ACC112 (cell line): ENCODE data around the gene TEKT5.

Source experiments
- H2AFZ ChIP-seq: fragments of 200-600 bp; sonication (generic); one replicate; pipeline ENCODE4 v1.6.0; 2017; ENCODE audit warnings: antibody characterized with exemption, low read length; ENCODE audit not compliant: unreplicated experiment
- H3K27ac ChIP-seq: fragments of 200-600 bp; sonication (generic); 2 replicates; pipeline ENCODE4 v1.5.1; 2014; ENCODE audit warnings: low read depth, mild to moderate bottlenecking, antibody characterized with exemption, low read length, moderate library complexity
- H3K27me3 ChIP-seq: fragments of 200-600 bp; sonication (generic); 2 replicates; pipeline ENCODE4 v1.6.1; 2014; ENCODE audit warnings: mild to moderate bottlenecking, antibody characterized with exemption, low read length, moderate library complexity, mixed read lengths; ENCODE audit not compliant: insufficient read depth
- H3K36me3 ChIP-seq: fragments of 200-600 bp; sonication (generic); 2 replicates; pipeline ENCODE4 v1.6.1; 2016; ENCODE audit warnings: mild to moderate bottlenecking, antibody characterized with exemption, low read length, moderate library complexity, mixed read lengths; ENCODE audit not compliant: insufficient read depth
- H3K4me1 ChIP-seq: fragments of 200-600 bp; sonication (generic); one replicate; pipeline ENCODE4 v1.6.1; 2016; ENCODE audit warnings: low read length, mixed read lengths; ENCODE audit not compliant: insufficient read depth, unreplicated experiment, control insufficient read depth
- H3K4me3 ChIP-seq: fragments of 200-600 bp; sonication (generic); 2 replicates; pipeline ENCODE4 v1.5.1; 2014; ENCODE audit warnings: mild to moderate bottlenecking, low read depth, low read length
- H3K79me2 ChIP-seq: fragments of 200-600 bp; sonication (generic); one replicate; pipeline ENCODE4 v1.6.0; 2016; ENCODE audit warnings: low read length; ENCODE audit not compliant: control insufficient read depth, unreplicated experiment, insufficient read depth

Gene TEKT5

GRCh38 chr16:10592611-10593010 lies 102.1 kb downstream of the TEKT5 start:
- H3K4me1 ChIP-seq: no peaks in the 10 kb centered on the region
- H3K27me3 ChIP-seq: peaks cover 31% of the 10 kb centered on the region
- no peak overlapping the region for H3K4me3 ChIP-seq
- H3K27ac ChIP-seq: no peak overlapping the region
- no peaks in the 10 kb centered on the region for H3K36me3 ChIP-seq
- no peaks in the 10 kb centered on the region for H3K79me2 ChIP-seq
- H2AFZ ChIP-seq: no peak overlapping the region

GRCh38 chr16:10590342-10590741 lies 104.4 kb downstream of the TEKT5 start:
- no peak overlapping the region for H3K27ac ChIP-seq

DNA sequence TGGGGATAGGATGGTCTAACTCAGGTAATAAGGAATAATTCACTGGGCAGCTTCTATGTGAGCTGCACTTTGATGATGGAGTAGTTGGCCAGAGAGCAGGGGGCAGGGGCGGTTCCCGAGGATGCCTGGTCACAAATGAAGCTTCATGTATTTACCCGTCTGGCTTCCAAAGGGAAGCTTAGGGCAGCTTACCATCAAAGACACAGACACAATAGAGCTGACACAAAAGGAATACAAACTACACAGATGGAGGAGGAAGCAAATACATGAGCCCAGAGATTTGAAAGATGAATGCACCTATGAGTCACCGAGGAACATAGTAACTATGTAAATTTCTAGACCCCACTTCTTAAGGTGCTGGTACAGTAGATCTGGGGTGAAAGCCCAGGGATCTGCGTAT lies 105.6 kb downstream of the TEKT5 start:
- no peaks in the 10 kb centered on the region for H3K79me2 ChIP-seq
- no peaks in the 10 kb centered on the region for H3K36me3 ChIP-seq
- H3K27ac ChIP-seq: no peak overlapping the region
- peaks cover 12% of the 10 kb centered on the region for H3K4me1 ChIP-seq
- peaks cover 16% of the 10 kb centered on the region for H3K27me3 ChIP-seq
- H2AFZ ChIP-seq: no peak overlapping the region
- H3K4me3 ChIP-seq: no peak overlapping the region

More at GRCh38 chr16:10590342-10590741, 104.4 kb downstream of the TEKT5 start:
- no peak overlapping the region for H2AFZ ChIP-seq
- no peaks in the 10 kb centered on the region for H3K79me2 ChIP-seq
- H3K4me3 ChIP-seq: no peak overlapping the region
- H3K36me3 ChIP-seq: no peaks in the 10 kb centered on the region
- H3K4me1 ChIP-seq: peaks cover 2% of the 10 kb centered on the region
- H3K27me3 ChIP-seq: peaks cover 16% of the 10 kb centered on the region

DNA sequence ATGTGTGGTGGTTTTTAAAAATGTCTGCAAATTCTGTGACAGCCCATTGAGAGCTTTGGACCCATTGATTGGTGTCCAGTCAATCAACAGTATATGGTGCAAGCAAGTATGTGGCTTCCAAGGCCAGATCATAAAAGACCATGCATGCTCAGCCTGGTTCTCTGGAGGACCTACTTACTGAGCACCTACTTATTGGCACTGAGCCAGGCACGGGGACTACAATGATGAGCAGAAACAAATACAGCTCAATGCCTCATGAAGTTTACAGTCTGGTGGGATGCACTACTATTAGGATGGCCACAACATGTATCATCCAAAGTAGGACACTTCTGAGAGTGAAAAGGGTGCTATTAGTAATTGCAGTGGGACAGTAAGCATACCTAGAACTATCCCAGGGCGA lies 107.1 kb downstream of the TEKT5 start:
- H3K4me3 ChIP-seq: no peak overlapping the region
- no peaks in the 10 kb centered on the region for H3K79me2 ChIP-seq
- no peak overlapping the region for H3K27ac ChIP-seq
- peaks cover 12% of the 10 kb centered on the region for H3K4me1 ChIP-seq
- H2AFZ ChIP-seq: no peak overlapping the region
- no peaks in the 10 kb centered on the region for H3K36me3 ChIP-seq
- peaks cover 16% of the 10 kb centered on the region for H3K27me3 ChIP-seq

GRCh38 chr16:10584981-10585438 lies 109.7 kb downstream of the TEKT5 start:
- H3K27ac ChIP-seq: peak overlapping the region; percentile 35
- no peak overlapping the region for H2AFZ ChIP-seq

DNA sequence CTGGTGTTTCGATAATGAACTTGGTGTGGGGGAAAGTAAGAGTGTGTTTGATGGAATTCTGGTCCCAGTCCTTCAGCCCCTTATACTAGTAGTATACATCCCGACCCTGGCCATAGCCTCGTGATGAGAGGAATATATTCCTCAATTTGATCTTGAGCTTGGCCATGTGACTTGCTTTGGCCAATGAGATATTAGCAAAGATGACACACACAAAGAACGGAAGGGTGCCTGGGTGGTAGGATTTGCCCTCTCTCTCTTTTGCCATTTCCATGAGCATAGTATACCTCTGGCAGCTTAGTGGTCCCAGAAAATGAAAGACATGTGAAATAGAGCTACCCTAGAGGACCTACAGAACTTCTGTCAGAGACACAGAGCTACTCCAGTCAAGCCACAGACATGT lies 111.5 kb downstream of the TEKT5 start:
- no peaks in the 10 kb centered on the region for H3K36me3 ChIP-seq
- H2AFZ ChIP-seq: no peak overlapping the region
- no peaks in the 10 kb centered on the region for H3K27me3 ChIP-seq
- peaks cover 26% of the 10 kb centered on the region for H3K4me1 ChIP-seq
- H3K4me3 ChIP-seq: no peak overlapping the region
- peaks cover 15% of the 10 kb centered on the region for H3K79me2 ChIP-seq
- no peak overlapping the region for H3K27ac ChIP-seq

More at GRCh38 chr16:10584981-10585438, 109.7 kb downstream of the TEKT5 start:
- Histone ChIP-seq H3K36me3 (no peaks in the 10 kb centered on the region), H3K4me1 (peaks cover 18% of the 10 kb centered on the region), H3K27me3 (peaks cover 3% of the 10 kb centered on the region; the same call in 1 of the 2 replicates), H3K79me2 (no peaks in the 10 kb centered on the region), H3K4me3 (no peak overlapping the region)

DNA sequence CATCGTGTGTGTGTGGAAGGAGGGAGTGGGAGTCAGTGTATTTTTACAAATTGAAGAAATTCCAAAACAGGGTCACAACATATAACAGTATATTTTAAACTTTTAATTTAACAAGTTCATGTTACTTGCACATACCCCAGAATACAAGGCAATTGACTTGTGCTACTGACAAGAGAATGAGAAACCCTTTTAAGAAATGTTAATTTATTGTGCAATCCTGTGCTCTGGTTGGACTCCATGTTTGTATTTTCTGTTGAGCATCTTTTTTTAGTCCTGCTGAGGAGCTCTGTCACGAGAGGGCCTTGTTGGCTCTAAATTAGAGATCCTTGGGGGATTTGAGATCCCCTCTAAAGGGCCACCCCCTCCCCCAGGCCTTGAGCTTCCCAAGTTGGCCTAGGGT lies 113.2 kb downstream of the TEKT5 start:
- H3K27me3 ChIP-seq: no peaks in the 10 kb centered on the region
- no peaks in the 10 kb centered on the region for H3K36me3 ChIP-seq
- no peak overlapping the region for H3K27ac ChIP-seq
- peaks cover 37% of the 10 kb centered on the region for H3K4me1 ChIP-seq
- H3K79me2 ChIP-seq: peaks cover 27% of the 10 kb centered on the region
- no peak overlapping the region; the same call in 1 of the 2 replicates for H3K4me3 ChIP-seq
- H2AFZ ChIP-seq: no peak overlapping the region

GRCh38 chr16:10580883-10581247 lies 113.9 kb downstream of the TEKT5 start:
- Histone ChIP-seq H3K36me3 (no peaks in the 10 kb centered on the region), H3K27ac (peak overlapping the region; percentile 28; the same call in 1 of the 2 replicates), H3K4me1 (peaks cover 44% of the 10 kb centered on the region), H2AFZ (peak overlapping the region; percentile 92), H3K27me3 (no peaks in the 10 kb centered on the region), H3K4me3 (peak overlapping the region; percentile 94), H3K79me2 (peaks cover 27% of the 10 kb centered on the region)

GRCh38 chr16:10579965-10580882 lies 114.5 kb downstream of the TEKT5 start, which contains the start of gene EMP2:
Gene EMP2 (minus strand): TSS chr16:10580598. CDS start chr16:10547617, 32,981 bp downstream.
- H3K36me3 ChIP-seq: no peaks in the 10 kb centered on the region
- no peaks in the 10 kb centered on the region for H3K27me3 ChIP-seq
- H3K79me2 ChIP-seq: peaks cover 27% of the 10 kb centered on the region
- peak within 1 kb of the TSS; percentile 94 for H3K4me3 ChIP-seq
- H2AFZ ChIP-seq: peak within 1 kb of the TSS; percentile 92
- H3K4me1 ChIP-seq: peaks cover 46% of the 10 kb centered on the region
- peak within 1 kb of the TSS; percentile 71; the same call in 1 of the 2 replicates for H3K27ac ChIP-seq

GRCh38 chr16:10579575-10579964 lies 115.2 kb downstream of the TEKT5 start:
- Histone ChIP-seq H3K27me3 (no peaks in the 10 kb centered on the region), H3K4me1 (peaks cover 39% of the 10 kb centered on the region), H3K36me3 (no peaks in the 10 kb centered on the region), H2AFZ (peak overlapping the region; percentile 90), H3K27ac (no peak overlapping the region), H3K4me3 (peak overlapping the region; percentile 94), H3K79me2 (peaks cover 27% of the 10 kb centered on the region)
